Cerebellar cortex (tissue), 1 donor: ENCODE data around the gene AOPEP.
A peak's percentile ranks its signal among the peaks of the same experiment; 100 is the strongest.

ENCODE experiments used
- DNase-seq: peaks from one replicate; pipeline ENCODE4 v3.0.0-alpha.2; 2015; ENCODE audit warnings: low spot score

AOPEP gene

DNA sequence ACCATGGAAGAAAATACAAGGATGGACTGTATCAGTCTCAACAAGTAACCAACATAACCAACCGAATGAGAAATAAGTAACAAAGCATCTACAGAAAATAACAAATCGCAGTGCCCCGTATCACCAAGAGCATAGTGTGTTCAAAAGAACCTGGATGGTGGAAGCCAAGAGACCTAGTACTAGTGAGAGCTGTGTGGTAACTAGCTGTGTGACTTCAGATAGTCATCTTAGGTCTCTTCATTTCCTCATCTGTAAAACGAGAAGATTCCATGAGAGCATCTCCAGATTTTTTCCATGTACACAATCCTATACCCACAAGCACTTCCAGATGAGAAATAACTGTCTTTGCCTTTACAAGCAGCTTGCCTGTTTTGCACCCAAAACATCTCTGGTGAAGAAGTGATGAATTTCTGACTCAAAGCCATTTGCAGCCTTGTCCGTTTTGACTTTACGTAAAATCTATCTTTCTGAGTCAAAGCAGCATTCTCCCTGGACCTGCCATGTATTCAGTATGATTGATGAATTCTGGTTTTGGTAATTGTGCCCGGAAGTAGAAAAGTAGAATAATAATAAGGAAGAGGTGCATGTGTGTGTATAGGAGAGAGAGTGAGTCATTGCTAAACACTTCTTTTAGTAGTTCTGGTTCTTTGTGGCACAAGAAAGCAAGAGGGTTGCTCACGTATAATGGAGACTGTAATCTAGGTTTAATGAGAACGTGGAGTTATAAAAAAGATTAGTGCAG lies 41.0 kb downstream of the AOPEP start:
- no peak for DNase-seq

- no peak for DNase-seq
Observed at GRCh38 chr9:94768766-94769165, 42.3 kb downstream of the AOPEP start.

- no peak for DNase-seq
Observed at GRCh38 chr9:94770334-94770733, 43.8 kb downstream of the AOPEP start.

DNA sequence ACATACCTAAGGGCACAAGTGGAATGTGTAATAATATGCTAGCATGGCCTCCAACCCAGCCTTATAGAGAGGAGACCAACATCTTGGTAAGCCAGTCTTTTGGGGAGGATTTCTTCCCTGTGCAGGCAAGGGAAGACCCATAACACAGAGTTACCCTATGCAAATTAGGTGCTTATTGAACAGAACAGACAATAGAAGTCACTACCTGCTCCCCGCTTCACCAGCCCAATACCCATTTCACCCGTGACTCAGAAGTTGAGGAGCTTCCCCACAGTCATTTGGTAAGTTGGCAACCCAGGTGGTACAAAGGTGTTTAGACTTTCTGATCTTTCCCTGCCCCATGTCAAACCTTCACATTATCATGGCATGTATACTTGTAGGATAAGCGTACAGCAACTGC lies 44.6 kb downstream of the AOPEP start:
- no peak for DNase-seq

GRCh38 chr9:94772144-94772543 lies 45.6 kb downstream of the AOPEP start:
- no peak for DNase-seq

GRCh38 chr9:94772639-94773303 lies 46.3 kb downstream of the AOPEP start:
- DNase-seq, result peak; percentile 42

GRCh38 chr9:94773655-94774054 lies 47.2 kb downstream of the AOPEP start:
- no peak for DNase-seq

GRCh38 chr9:94778013-94778412 lies 51.5 kb downstream of the AOPEP start:
- no peak for DNase-seq

DNA sequence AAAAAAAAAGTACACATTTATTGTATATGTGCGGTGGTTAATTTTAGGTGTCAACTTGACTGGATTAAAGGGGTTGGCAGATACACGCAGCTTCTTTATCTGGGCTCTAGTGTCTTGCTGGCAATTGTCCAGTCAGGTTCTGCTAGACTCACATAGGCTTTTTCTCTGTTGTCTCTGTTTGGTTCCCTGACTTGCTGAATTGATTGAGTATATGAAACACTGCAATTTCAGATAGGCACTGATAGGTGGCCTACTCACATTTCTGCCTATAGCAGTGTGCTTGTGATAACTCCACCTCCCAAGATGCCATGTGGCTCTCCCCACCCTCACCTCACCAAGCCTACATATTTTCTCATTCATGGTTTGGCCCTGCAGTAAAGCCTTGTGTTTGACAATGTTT lies 52.5 kb downstream of the AOPEP start:
- peak; percentile 29 for DNase-seq

- no peak for DNase-seq
Observed at GRCh38 chr9:94779693-94780290, 53.3 kb downstream of the AOPEP start.

GRCh38 chr9:94780516-94780950 lies 54.0 kb downstream of the AOPEP start:
- no peak for DNase-seq

- DNase-seq, result peak; percentile 22
Observed at GRCh38 chr9:94782355-94783101, 56.0 kb downstream of the AOPEP start.

GRCh38 chr9:94783102-94783682 lies 56.7 kb downstream of the AOPEP start:
- DNase-seq, result peak; percentile 94

- no peak for DNase-seq
Observed at GRCh38 chr9:94783928-94784327, 57.4 kb downstream of the AOPEP start.

- DNase-seq, result no peak
Observed at GRCh38 chr9:94785215-94786169, 59.0 kb downstream of the AOPEP start.

DNA sequence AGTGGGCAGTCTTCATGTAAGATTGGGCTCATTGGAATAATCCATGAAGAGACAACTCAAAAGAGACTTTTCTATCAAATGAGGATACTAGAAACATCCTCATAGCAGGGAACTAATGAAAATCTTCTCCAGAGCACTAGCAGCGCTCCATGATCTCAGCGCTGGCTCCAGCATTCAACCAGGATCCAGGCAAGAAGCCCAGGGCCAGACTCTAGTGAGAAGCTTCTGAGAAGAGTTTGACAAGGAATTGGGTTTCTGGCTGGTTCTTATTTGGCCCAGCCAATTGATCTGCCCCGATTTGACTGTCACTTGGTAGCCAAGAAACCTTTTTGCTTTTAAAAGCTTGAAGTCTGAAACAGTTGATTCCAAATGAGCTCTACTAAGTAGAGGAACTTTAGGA lies 60.1 kb downstream of the AOPEP start:
- DNase-seq, result no peak

- DNase-seq, result no peak
Observed at GRCh38 chr9:94787266-94787665, 60.8 kb downstream of the AOPEP start.

GRCh38 chr9:94788570-94789105 lies 62.1 kb downstream of the AOPEP start:
- DNase-seq, result no peak

GRCh38 chr9:94791435-94791834 lies 64.9 kb downstream of the AOPEP start:
- DNase-seq, result no peak

DNA sequence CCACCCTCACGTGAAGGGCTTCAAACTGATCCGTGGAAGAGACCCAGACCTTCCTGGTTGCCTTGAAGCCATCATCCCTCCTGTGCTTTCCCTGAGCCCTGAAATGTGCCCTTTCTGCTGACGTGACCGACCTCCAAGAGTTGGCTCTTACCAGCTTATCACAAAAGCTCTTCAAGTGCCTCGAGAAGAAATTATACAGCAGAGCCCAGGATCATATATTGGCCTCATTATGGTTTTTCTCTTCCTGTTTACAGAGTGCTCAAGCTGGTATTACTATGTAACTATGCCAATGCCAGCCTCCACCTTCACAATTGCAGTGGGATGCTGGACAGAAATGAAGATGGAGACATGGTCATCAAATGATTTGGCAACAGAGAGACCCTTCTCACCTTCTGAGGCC lies 66.0 kb downstream of the AOPEP start:
- DNase-seq, result no peak
